Ascending aorta (tissue), 2 donors: ENCODE measurements around the gene TRAIP. TPM values are rescaled to one million over a fixed set of nuclear protein-coding genes. Genes with fewer than 3 reads are reported as not detected.

Source experiments
- DNase-seq, 2 donors: peaks; one replicate each; pipeline ENCODE4 v3.0.0-alpha.2; 2019; ENCODE audit warnings: low spot score in 2 of 2
- H3K27ac ChIP-seq, 2 donors: fragments of 200-600 bp; sonication (generic); one replicate each; pipeline ENCODE4 v1.5.1; 2016 to 2017; ENCODE audit warnings: mild to moderate bottlenecking in 1 of 2
- H3K27me3 ChIP-seq: fragments of 200-600 bp; sonication (generic); one replicate; pipeline ENCODE4 v1.5.1; 2017
- H3K36me3 ChIP-seq, 2 donors: fragments of 200-600 bp; sonication (generic); one replicate each; pipeline ENCODE4 v1.5.1; 2016
- H3K4me1 ChIP-seq, 2 donors: fragments of 200-600 bp; sonication (generic); one replicate each; pipeline ENCODE4 v1.5.1; 2016 to 2017; ENCODE audit warnings: mild to moderate bottlenecking in 1 of 2
- H3K4me3 ChIP-seq, 2 donors: fragments of 200-600 bp; sonication (generic); one replicate each; pipeline ENCODE4 v1.5.1; 2016 to 2017; ENCODE audit warnings: mild to moderate bottlenecking in 1 of 2
- H3K9me3 ChIP-seq, 2 donors: fragments of 200-600 bp; sonication (generic); one replicate each; pipeline ENCODE4 v1.5.1; 2016
- intact Hi-C: fragments of 100-400 bp; cut with DNase I; formaldehyde crosslinking; loops from one replicate; pipeline ENCODE4 v1.15.1; 2023
- total RNA-seq: library from RNA; depleted of rRNA; stranded (reverse); fragments of >200 nt; gene quantifications from one replicate; pipeline ENCODE4 v1.1.0, GENCODE V29; 2016
- TF ChIP-seq, protein P1 (sequence below), 3 experiments: fragments of 200-600 bp in 2 of 3; fragments of 450-650 bp in 1 of 3; sonication (generic) in 2 of 3; IDR thresholded peaks; one replicate each; pipeline ENCODE4 v1.5.1; 2016 to 2019; ENCODE audit warnings: antibody characterized with exemption in 3 of 3, mild to moderate bottlenecking in 1 of 3, moderate library complexity in 1 of 3

Gene TRAIP
- total RNA-seq, 1 donor from 2014 or later: not detected

DNA sequence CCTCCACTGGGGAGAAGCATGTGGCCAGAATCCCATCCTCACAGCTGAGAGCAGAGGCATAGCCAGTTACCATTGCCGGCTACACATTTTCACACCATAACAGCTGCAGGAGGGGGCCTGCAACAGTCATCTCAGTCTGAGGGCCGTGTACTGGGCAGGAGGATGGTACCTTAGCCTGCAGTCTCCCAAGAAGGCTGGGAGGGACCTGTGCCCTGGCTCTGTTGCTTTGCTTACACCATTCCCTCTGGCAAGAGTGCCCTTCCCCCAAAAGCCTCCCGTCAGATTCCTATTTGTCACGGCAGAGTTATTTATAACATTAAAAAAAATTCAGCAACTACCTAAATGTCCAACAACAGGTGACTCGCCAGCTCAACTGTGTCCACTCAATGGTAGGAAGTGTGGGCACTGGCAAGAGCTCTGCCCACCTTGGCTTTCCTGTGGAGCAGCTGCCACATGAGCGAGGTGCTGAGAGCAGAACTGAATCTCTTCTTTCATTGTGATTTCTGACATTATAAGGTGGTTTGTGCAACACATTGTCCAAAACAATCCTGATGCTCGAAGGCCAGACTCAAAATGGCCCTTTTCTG is 8.9 kb upstream of the TRAIP start:
- Histone ChIP-seq H3K4me3 (no peak overlapping the region), H3K36me3 (no peaks in the 10 kb centered on the region), H3K4me1 (peaks cover 7 to 10% of the 10 kb centered on the region in 2 donors), H3K27ac (no peak overlapping the region), H3K9me3 (no peaks in the 10 kb centered on the region), H3K27me3 (peaks cover 10% of the 10 kb centered on the region)
- TF ChIP-seq, protein P1, sequence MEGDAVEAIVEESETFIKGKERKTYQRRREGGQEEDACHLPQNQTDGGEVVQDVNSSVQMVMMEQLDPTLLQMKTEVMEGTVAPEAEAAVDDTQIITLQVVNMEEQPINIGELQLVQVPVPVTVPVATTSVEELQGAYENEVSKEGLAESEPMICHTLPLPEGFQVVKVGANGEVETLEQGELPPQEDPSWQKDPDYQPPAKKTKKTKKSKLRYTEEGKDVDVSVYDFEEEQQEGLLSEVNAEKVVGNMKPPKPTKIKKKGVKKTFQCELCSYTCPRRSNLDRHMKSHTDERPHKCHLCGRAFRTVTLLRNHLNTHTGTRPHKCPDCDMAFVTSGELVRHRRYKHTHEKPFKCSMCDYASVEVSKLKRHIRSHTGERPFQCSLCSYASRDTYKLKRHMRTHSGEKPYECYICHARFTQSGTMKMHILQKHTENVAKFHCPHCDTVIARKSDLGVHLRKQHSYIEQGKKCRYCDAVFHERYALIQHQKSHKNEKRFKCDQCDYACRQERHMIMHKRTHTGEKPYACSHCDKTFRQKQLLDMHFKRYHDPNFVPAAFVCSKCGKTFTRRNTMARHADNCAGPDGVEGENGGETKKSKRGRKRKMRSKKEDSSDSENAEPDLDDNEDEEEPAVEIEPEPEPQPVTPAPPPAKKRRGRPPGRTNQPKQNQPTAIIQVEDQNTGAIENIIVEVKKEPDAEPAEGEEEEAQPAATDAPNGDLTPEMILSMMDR (IDR thresholded peaks at IDR 0.05): no peak
- intact Hi-C loops: no loop called here
- DNase-seq: no peak

DNA sequence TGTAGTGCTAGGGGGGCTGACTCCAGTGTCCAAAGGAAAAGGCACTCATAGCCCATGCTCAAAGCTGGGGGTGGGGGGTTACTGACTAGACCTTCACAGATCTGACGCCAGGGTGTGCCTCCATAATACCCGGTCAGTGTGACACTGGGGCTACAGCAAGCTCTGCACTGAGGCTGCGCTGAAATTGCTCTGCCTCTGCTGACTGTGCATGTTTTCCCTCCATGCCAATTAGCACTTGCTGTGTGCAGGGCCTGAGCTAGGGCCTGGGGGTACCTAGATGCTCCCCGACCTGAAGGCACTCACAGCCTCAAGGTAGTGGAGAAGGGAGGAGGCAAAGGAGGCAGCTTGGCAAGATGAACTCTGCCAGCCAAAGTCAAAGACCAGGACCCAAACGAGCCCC is 8.1 kb upstream of the TRAIP start:
- no peaks in the 10 kb centered on the region for H3K9me3 ChIP-seq
- no peak overlapping the region for H3K27ac ChIP-seq
- no peaks in the 10 kb centered on the region for H3K36me3 ChIP-seq
- no peak overlapping the region for H3K4me3 ChIP-seq
- peaks cover 4 to 6% of the 10 kb centered on the region in 2 donors for H3K4me1 ChIP-seq
- intact Hi-C loops: no loop called here
- TF ChIP-seq, protein P1 (IDR thresholded peaks at IDR 0.05): no peak
- no peak for DNase-seq
- H3K27me3 ChIP-seq: peaks cover 10% of the 10 kb centered on the region

DNA sequence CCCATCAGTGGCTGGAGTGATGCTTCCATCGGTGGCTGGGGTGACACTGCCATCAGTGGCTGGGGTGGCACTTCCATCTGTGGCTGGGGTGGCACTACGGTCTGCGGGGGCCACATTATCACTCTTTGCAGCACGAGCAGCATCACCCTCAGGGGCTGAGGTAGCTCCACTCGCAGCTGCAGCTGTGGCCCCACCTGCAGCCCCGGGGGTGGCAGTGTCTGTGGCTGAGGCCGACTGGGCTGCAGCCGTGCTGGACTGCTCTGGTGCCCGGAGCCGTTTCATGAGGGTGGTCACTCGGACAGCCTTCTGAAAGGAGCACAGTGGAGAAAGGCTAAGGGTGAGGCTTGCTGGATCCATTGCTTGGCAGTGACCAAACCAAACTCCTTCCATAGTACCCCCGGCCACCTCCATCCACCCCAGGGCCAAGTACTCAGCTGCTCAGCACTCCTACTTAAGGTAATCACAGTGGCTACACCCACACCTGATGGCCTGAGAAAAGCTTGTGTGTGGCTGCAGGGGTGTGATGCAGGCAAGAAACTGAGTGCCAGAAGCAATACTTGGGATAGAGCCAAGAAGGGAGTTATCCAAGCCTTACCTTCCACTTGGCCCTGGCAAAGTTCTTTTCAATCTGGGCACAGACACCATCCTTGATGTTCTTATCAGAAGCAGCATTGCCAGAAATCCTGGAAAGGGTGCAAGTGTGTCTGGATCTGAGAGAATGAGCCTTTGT is 3.4 kb upstream of the TRAIP start:
- intact Hi-C loops: loop anchor here (10.0 kb wide), 1 partner anchor 135 kb away; the partner anchor contains the start of gene GMPPB

DNA sequence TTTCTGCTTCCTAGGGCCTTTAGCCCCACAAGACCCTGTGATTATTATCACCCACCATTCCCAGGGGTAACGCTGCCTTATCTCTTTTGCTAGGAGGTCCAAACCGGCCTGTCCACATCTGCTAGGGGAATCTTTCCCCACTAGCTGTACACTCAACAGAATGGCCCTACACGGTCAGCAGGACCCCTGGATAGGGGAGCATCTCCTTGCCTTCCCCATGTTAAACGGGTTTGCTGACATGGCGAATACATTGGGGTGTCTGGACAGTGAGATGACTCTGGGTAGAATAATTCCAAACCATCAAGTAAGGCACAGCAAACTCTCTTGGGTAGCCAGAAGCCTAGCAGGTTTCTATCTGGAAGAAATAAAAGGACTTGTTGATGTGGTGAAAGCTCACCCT is 702 bp downstream of the TRAIP start:
- DNase-seq: no peak
- Histone ChIP-seq H3K27me3 (no peaks in the 10 kb centered on the region), H3K27ac (no peak overlapping the region), H3K36me3 (no peaks in the 10 kb centered on the region), H3K4me3 (peak overlapping the region; percentile 64 to 80), H3K9me3 (no peaks in the 10 kb centered on the region), H3K4me1 (peaks cover 8% of the 10 kb centered on the region in 2 donors)
- intact Hi-C loops: loop anchor here (1.0 to 10.0 kb wide), 5 partner anchors 51 to 131 kb away; partner anchors contain the start of genes GMPPB, IP6K1 and RBM6
- TF ChIP-seq, protein P1 (IDR thresholded peaks at IDR 0.05): no peak

More for the DNA sequence above, 3.4 kb upstream of the TRAIP start:
- TF ChIP-seq, protein P1 (IDR thresholded peaks at IDR 0.05): no peak
- Histone ChIP-seq H3K27me3 (no peaks in the 10 kb centered on the region), H3K36me3 (no peaks in the 10 kb centered on the region), H3K4me1 (peaks cover 8% of the 10 kb centered on the region in 2 donors), H3K4me3 (no peak overlapping the region), H3K9me3 (no peaks in the 10 kb centered on the region), H3K27ac (no peak overlapping the region)
- DNase-seq: no peak

DNA sequence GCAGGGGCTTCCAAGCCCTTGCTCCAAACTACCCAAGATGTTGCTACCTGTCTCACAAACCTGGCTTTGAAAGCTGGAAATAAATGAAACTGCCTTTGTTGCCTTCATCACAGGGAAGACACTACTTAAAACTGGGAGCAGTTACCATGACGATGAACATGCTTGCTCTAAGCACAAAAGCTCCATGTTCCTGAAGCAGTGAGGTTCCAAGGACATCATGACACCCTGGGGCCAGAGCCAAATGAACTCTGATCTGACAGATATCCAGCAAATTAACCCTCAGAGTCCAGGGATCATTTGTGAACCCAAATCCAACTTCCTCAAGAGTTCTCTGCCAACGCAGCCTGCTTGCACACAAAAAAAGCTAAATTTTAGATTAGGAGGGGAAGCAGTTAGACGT is 10.7 kb downstream of the TRAIP start:
- Histone ChIP-seq H3K4me3 (no peak overlapping the region), H3K27me3 (no peaks in the 10 kb centered on the region), H3K36me3 (no peaks in the 10 kb centered on the region), H3K4me1 (no peaks in the 10 kb centered on the region), H3K9me3 (no peaks in the 10 kb centered on the region), H3K27ac (no peak overlapping the region)
- no peak for DNase-seq
- intact Hi-C loops: no loop called here
- TF ChIP-seq, protein P1 (IDR thresholded peaks at IDR 0.05): no peak
